OCI-LY3 (cell line): ENCODE data around the gene ADGRE3.
"Not testable (repeated sequence)": the region's sequence is repeated elsewhere in the genome, so short reads cannot be mapped to it uniquely, and the experiment has no call there.

Experiments used
- H2AFZ ChIP-seq: fragments of 200-600, 300-600 bp; shearing (Covaris generic); 2 replicates; pipeline ENCODE4 v1.6.0; 2014; ENCODE audit warnings: antibody characterized with exemption, low read depth, low read length
- H3K27ac ChIP-seq: fragments of 200-600, 300-600 bp; sonication (generic); 2 replicates; pipeline ENCODE4 v1.5.1; 2014; ENCODE audit warnings: mild to moderate bottlenecking, low read length, moderate library complexity, mixed read lengths
- H3K27me3 ChIP-seq: fragments of 200-600, 300-600 bp; sonication (generic); 2 replicates; pipeline ENCODE4 v1.6.1; 2014; ENCODE audit warnings: low read depth, low read length, mixed read lengths
- H3K36me3 ChIP-seq: fragments of 200-600, 300-600 bp; sonication (generic); replicated peaks from 2 replicates; pipeline ENCODE3; 2014; ENCODE audit warnings: low read depth, low read length, mixed read lengths
- H3K4me1 ChIP-seq: fragments of 300-600, 200-600 bp; sonication (generic); 2 replicates; pipeline ENCODE4 v1.6.1; 2014; ENCODE audit warnings: low read length, mixed read lengths
- H3K4me2 ChIP-seq: fragments of 200-600, 300-600 bp; sonication (generic); 2 replicates; pipeline ENCODE4 v1.6.1; 2014; ENCODE audit warnings: low read length, mixed read lengths
- H3K4me3 ChIP-seq: fragments of 300-600, 200-600 bp; sonication (generic); 2 replicates; pipeline ENCODE4 v1.5.1; 2014; ENCODE audit warnings: antibody characterized with exemption, mild to moderate bottlenecking, low read length, moderate library complexity
- H3K79me2 ChIP-seq: fragments of 300-600, 200-600 bp; shearing (Covaris generic); 2 replicates; pipeline ENCODE4 v1.6.1; 2014; ENCODE audit warnings: mild to moderate bottlenecking, low read length, mixed read lengths
- H3K9ac ChIP-seq: fragments of 300-600, 200-600 bp; shearing (Covaris generic); 2 replicates; pipeline ENCODE4 v1.6.0; 2014; ENCODE audit warnings: mild to moderate bottlenecking, low read length, moderate library complexity
- H3K9me3 ChIP-seq: fragments of 200-600, 300-600 bp; shearing (Covaris generic); 2 replicates; pipeline ENCODE4 v1.6.1; 2014; ENCODE audit warnings: low read length, mixed read lengths; ENCODE audit not compliant: insufficient read depth
- H4K20me1 ChIP-seq: fragments of 200-600, 300-600 bp; sonication (generic); 2 replicates; pipeline ENCODE4 v1.6.1; 2016; ENCODE audit warnings: low read length, mixed read lengths; ENCODE audit not compliant: insufficient read depth
- EZH2phosphoT487 ChIP-seq: fragments of 200-600 bp; shearing (Covaris generic); IDR thresholded peaks from 2 replicates; pipeline ENCODE4 v1.6.1; 2018; ENCODE audit warnings: antibody characterized with exemption, mixed run types, low read depth
- TF ChIP-seq, protein P1 (sequence below): fragments of 200-600, 300-600 bp; sonication (generic); IDR thresholded peaks from 2 replicates; pipeline ENCODE4 v1.5.1; 2014; ENCODE audit warnings: antibody characterized with exemption, low read length, low read depth

Gene ADGRE3

DNA sequence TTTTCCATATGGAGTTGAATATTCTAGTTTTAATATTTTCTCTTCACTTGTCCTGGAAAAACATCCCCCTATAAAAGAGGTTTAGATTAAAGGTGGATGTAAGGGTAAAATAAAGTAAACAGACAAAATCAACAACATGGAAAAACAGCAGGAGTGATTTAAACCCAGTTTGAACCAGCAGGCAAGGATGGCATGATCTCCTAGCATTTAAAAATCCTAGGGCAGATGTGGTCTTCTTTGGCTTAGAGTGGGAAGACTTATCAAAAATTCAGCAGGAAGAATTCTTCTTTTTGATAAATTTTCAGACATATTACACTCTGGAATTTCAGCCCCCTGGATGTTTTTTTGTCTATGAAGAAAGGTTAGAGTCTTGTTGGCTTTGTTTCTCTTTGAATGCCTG lies 55.2 kb downstream of the ADGRE3 start:
- TF ChIP-seq, protein P1, sequence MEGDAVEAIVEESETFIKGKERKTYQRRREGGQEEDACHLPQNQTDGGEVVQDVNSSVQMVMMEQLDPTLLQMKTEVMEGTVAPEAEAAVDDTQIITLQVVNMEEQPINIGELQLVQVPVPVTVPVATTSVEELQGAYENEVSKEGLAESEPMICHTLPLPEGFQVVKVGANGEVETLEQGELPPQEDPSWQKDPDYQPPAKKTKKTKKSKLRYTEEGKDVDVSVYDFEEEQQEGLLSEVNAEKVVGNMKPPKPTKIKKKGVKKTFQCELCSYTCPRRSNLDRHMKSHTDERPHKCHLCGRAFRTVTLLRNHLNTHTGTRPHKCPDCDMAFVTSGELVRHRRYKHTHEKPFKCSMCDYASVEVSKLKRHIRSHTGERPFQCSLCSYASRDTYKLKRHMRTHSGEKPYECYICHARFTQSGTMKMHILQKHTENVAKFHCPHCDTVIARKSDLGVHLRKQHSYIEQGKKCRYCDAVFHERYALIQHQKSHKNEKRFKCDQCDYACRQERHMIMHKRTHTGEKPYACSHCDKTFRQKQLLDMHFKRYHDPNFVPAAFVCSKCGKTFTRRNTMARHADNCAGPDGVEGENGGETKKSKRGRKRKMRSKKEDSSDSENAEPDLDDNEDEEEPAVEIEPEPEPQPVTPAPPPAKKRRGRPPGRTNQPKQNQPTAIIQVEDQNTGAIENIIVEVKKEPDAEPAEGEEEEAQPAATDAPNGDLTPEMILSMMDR: no peak
- no peak for TF ChIP-seq EZH2phosphoT487
- H3K9me3 ChIP-seq: peaks cover 14% of the 10 kb centered on the region

GRCh38 chr19:14616407-14616806 lies 58.2 kb downstream of the ADGRE3 start:
- Histone ChIP-seq H2AFZ (no peak overlapping the region), H4K20me1 (no peaks in the 10 kb centered on the region), H3K4me3 (no peak overlapping the region), H3K36me3 (peaks cover 36% of the 10 kb centered on the region), H3K4me2 (no peak overlapping the region), H3K27me3 (no peaks in the 10 kb centered on the region), H3K79me2 (no peaks in the 10 kb centered on the region), H3K27ac (no peak overlapping the region), H3K4me1 (peaks cover 30% of the 10 kb centered on the region), H3K9me3 (peaks cover 14% of the 10 kb centered on the region), H3K9ac (no peak overlapping the region)
- TF ChIP-seq, protein P1: no peak
- TF ChIP-seq EZH2phosphoT487: no peak

More for the DNA sequence above, 55.2 kb downstream of the ADGRE3 start:
- H4K20me1 ChIP-seq: no peaks in the 10 kb centered on the region
- no peak overlapping the region for H3K4me3 ChIP-seq
- H3K36me3 ChIP-seq: peaks cover 22% of the 10 kb centered on the region
- H3K27ac ChIP-seq: no peak overlapping the region
- no peak overlapping the region for H3K9ac ChIP-seq
- H2AFZ ChIP-seq: no peak overlapping the region
- H3K4me1 ChIP-seq: peaks cover 11% of the 10 kb centered on the region
- no peaks in the 10 kb centered on the region for H3K79me2 ChIP-seq
- H3K27me3 ChIP-seq: no peaks in the 10 kb centered on the region
- no peak overlapping the region for H3K4me2 ChIP-seq

GRCh38 chr19:14615623-14616022 lies 59.0 kb downstream of the ADGRE3 start:
- Histone ChIP-seq H2AFZ (no peak overlapping the region), H3K9me3 (peaks cover 14% of the 10 kb centered on the region), H3K36me3 (peaks cover 42% of the 10 kb centered on the region), H3K9ac (no peak overlapping the region), H3K4me1 (peaks cover 30% of the 10 kb centered on the region), H3K27me3 (no peaks in the 10 kb centered on the region), H3K27ac (no peak overlapping the region), H4K20me1 (no peaks in the 10 kb centered on the region), H3K79me2 (no peaks in the 10 kb centered on the region), H3K4me2 (no peak overlapping the region), H3K4me3 (no peak overlapping the region)
- no peak for TF ChIP-seq EZH2phosphoT487
- TF ChIP-seq, protein P1: no peak

DNA sequence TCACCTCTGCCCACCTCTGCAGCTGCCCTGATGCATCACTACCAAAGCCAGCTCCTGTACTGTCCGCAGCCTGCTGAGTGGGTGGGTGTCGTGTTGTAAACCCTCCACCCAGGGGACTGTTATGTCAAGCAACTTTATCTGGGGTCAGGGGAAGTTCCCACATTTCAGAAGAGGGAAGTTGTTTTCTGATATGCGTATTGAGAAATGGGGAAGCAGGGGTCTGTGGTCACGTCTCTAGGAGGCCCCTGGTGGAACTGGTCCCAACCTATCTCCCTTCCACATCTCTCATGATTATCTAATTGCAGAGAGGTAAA lies 60.6 kb downstream of the ADGRE3 start:
- Histone ChIP-seq H3K9ac (peak overlapping the region; percentile 27; the same call in 1 of the 2 replicates), H4K20me1 (no peaks in the 10 kb centered on the region), H3K36me3 (peaks cover 43% of the 10 kb centered on the region), H3K4me2 (peak overlapping the region; percentile 54), H3K4me3 (peak overlapping the region; percentile 23; the same call in 1 of the 2 replicates), H3K9me3 (peaks cover 3% of the 10 kb centered on the region), H3K79me2 (no peaks in the 10 kb centered on the region), H2AFZ (no peak overlapping the region), H3K27ac (peak overlapping the region; percentile 76), H3K4me1 (peaks cover 30% of the 10 kb centered on the region), H3K27me3 (no peaks in the 10 kb centered on the region)
- no peak for TF ChIP-seq EZH2phosphoT487
- TF ChIP-seq, protein P1: 0 out of 2 replicates have a peak, but pooled peaks have one; percentile 7

DNA sequence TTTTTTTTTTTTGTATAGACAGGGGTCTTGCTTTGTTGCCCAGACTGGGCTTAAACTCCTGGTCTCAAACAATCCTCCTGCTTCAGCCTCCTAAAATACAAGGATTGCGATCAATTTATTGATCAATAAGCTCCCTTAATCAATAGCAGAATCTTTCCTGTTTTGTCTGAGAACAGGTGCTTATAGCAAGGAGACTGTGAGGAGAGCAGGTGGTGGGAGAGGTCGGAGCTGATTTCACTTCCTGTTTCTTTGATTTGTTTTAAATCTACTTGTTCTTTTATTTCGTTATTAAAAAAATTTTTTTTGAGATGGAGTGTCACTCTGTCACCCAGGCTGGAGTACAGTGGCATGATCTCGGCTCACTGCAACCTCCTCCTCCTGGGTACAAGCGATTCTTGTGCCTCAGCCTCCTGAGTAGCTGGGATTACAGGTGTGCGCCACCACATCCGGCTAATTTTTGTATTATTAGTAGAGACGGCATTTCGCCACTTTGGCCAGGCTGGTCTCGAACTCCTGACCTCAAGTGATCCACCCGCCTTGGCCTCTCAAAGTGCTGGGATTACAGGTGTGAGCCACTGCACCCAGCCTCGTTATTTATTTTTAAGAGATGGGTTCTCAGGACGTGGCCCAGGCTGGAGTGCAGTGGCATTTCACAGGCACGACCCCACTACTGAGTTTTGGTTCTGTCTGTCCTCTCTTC lies 61.1 kb downstream of the ADGRE3 start:
- H3K4me1 ChIP-seq: peaks cover 30% of the 10 kb centered on the region
- peak overlapping the region; percentile 54 for H3K4me2 ChIP-seq
- peak overlapping the region; percentile 76 for H3K27ac ChIP-seq
- not testable (repeated sequence) for H2AFZ ChIP-seq, H4K20me1 ChIP-seq, H3K27me3 ChIP-seq, H3K79me2 ChIP-seq, H3K9me3 ChIP-seq
- peak overlapping the region; percentile 23; the same call in 1 of the 2 replicates for H3K9ac ChIP-seq
- H3K36me3 ChIP-seq: peaks cover 40% of the 10 kb centered on the region
- peak overlapping the region; percentile 23; the same call in 1 of the 2 replicates for H3K4me3 ChIP-seq
